Mammary epithelial cell (primary cell): ENCODE results near the gene CDK14.

Experiments
- CTCF ChIP-seq, 2 donors: IDR thresholded peaks in 1 of 2; conservative IDR thresholded peaks in 1 of 2; 2 replicates each; pipeline ENCODE4 v1.5.1; 2011 to 2012; ENCODE audit warnings: inconsistent platforms in 2 of 2, low read length in 2 of 2, mild to moderate bottlenecking in 2 of 2, control low read depth in 1 of 2, low read depth in 1 of 2; ENCODE audit not compliant: insufficient read depth in 1 of 2; ENCODE audit errors: extremely low read depth in 1 of 2
- EZH2 ChIP-seq: IDR thresholded peaks from 2 replicates; pipeline ENCODE4 v1.6.1; 2012; ENCODE audit warnings: low read length, inconsistent platforms, borderline replicate concordance

GRCh38 chr7:90596671-90597562, 796 bp downstream of the CDK14 start:
- TF ChIP-seq CTCF (conservative IDR thresholded peaks at IDR 0.05 in 1 of 2, IDR thresholded peaks at IDR 0.05 in 1 of 2; ENCODE audit: extremely low read depth in 1 of 2, insufficient read depth in 1 of 2, low read depth in 1 of 2, low read length in 2 of 2) (no peak), EZH2 (no peak)
